GM12874 (cell line): ENCODE data around the gene SLC45A1.

Experiments
- TF ChIP-seq, protein P1 (sequence below): IDR thresholded peaks from 2 replicates; pipeline ENCODE4 v1.5.1; 2011; ENCODE audit warnings: low read depth, mild to moderate bottlenecking, control low read depth, low read length, moderate library complexity; ENCODE audit not compliant: insufficient read depth

The SLC45A1 gene

GRCh38 chr1:8392522-8392921 lies 74.6 kb downstream of the SLC45A1 start:
- TF ChIP-seq, protein P1, sequence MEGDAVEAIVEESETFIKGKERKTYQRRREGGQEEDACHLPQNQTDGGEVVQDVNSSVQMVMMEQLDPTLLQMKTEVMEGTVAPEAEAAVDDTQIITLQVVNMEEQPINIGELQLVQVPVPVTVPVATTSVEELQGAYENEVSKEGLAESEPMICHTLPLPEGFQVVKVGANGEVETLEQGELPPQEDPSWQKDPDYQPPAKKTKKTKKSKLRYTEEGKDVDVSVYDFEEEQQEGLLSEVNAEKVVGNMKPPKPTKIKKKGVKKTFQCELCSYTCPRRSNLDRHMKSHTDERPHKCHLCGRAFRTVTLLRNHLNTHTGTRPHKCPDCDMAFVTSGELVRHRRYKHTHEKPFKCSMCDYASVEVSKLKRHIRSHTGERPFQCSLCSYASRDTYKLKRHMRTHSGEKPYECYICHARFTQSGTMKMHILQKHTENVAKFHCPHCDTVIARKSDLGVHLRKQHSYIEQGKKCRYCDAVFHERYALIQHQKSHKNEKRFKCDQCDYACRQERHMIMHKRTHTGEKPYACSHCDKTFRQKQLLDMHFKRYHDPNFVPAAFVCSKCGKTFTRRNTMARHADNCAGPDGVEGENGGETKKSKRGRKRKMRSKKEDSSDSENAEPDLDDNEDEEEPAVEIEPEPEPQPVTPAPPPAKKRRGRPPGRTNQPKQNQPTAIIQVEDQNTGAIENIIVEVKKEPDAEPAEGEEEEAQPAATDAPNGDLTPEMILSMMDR: no peak
